Tibial nerve (tissue), 4 donors: Measurements from ENCODE around the gene AP1G1. TPM values are rescaled to one million over a fixed set of nuclear protein-coding genes. Genes with fewer than 3 reads are reported as not detected.
A peak's percentile ranks its signal among the peaks of the same experiment; 100 is the strongest.

Source experiments
- DNase-seq, 2 donors: peaks; one replicate each; pipeline ENCODE4 v3.0.0-alpha.2; 2019; ENCODE audit warnings: low spot score in 2 of 2
- H3K27ac ChIP-seq, 4 donors: fragments of 200-600 bp; sonication (generic) in 3 of 4; one replicate each; pipeline ENCODE4 v1.5.1; 2017 to 2019; ENCODE audit warnings: mild to moderate bottlenecking in 1 of 4
- H3K27me3 ChIP-seq, 2 donors: fragments of 200-600 bp; sonication (generic) in 1 of 2; one replicate each; pipeline versions ENCODE4 v1.5.1 to v1.6.0; 2017 to 2019
- H3K36me3 ChIP-seq, 3 donors: fragments of 200-600 bp; sonication (generic); one replicate each; pipeline ENCODE4 v1.5.1; 2018 to 2019
- H3K4me1 ChIP-seq, 4 donors: fragments of 200-600 bp; sonication (generic) in 3 of 4; one replicate each; pipeline ENCODE4 v1.5.1; 2017 to 2019
- H3K4me3 ChIP-seq, 4 donors: fragments of 200-600 bp; sonication (generic) in 3 of 4; one replicate each; pipeline ENCODE4 v1.5.1; 2017 to 2019; ENCODE audit warnings: mild to moderate bottlenecking in 1 of 4, moderate library complexity in 1 of 4
- H3K9me3 ChIP-seq, 4 donors: fragments of 200-600 bp; sonication (generic) in 3 of 4; one replicate each; pipeline ENCODE4 v1.5.1; 2017 to 2019
- EP300 ChIP-seq, 2 donors: sonication (generic); formaldehyde crosslinking; IDR thresholded peaks; one replicate each; pipeline ENCODE4 v1.6.1; 2017; ENCODE audit warnings: antibody characterized with exemption in 2 of 2, mild to moderate bottlenecking in 1 of 2
- POLR2A ChIP-seq, 2 donors: fragments of 450-650 bp; IDR thresholded peaks; one replicate each; pipeline ENCODE4 v1.6.1; 2017; ENCODE audit warnings: antibody characterized with exemption in 2 of 2, mild to moderate bottlenecking in 2 of 2, moderate library complexity in 2 of 2
- WGBS, 2 donors: methylation state at CpG; one replicate each; pipeline ENCODE4 v1.1.5; 2018; 5-methylcytosine and 5-hydroxymethylcytosine counted together
- total RNA-seq, 4 donors: library from RNA; depleted of rRNA; stranded (reverse); fragments of >200 nt; gene quantifications; one replicate each; pipeline ENCODE4 v1.1.0, GENCODE V29; 2016
- TF ChIP-seq, protein P1 (sequence below), 5 experiments: fragments of 200-600 bp in 3 of 5; fragments of 450-650 bp in 2 of 5; sonication (generic) in 3 of 5; IDR thresholded peaks; one replicate each; pipeline ENCODE4 v1.5.1; 2016 to 2019; ENCODE audit warnings: antibody characterized with exemption in 5 of 5, mild to moderate bottlenecking in 3 of 5, moderate library complexity in 2 of 5

AP1G1 gene
- total RNA-seq, 4 donors from 2014 or later = 68.4 to 100 (median 95.6) TPM

DNA sequence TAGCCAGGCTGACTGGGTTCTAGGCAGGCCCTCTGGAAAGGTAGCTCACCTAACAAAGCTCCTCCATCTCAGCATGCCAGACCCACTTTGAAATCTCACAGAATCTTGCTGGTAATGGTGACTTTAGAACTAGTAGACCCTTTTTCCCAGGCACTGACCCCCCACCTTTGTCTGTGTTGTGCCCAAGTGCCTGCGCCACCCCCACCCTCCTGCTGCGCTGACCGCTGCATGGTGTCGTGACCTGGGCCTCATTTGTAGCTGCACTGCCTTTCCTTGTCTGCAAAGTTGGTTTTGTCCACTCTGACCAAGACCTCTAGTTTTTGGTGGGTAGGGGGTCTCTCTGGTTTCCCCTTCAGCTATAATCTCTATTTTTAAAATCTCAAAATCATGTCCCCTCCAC, 43.9 kb upstream of the AP1G1 start:
- WGBS, 2 donors = 92 to 96% methylated on average over 4 of the region's 4 CpGs
- no peak for DNase-seq
- H3K27ac ChIP-seq = no peak overlapping the region
- H3K27me3 ChIP-seq = no peaks in the 10 kb centered on the region
- H3K36me3 ChIP-seq = peaks cover 0 to 88% (median 9%) of the 10 kb centered on the region in 3 donors
- no peak overlapping the region for H3K4me3 ChIP-seq
- peaks cover 0 to 12% (median 3%) of the 10 kb centered on the region in 4 donors for H3K4me1 ChIP-seq
- TF ChIP-seq, protein P1, sequence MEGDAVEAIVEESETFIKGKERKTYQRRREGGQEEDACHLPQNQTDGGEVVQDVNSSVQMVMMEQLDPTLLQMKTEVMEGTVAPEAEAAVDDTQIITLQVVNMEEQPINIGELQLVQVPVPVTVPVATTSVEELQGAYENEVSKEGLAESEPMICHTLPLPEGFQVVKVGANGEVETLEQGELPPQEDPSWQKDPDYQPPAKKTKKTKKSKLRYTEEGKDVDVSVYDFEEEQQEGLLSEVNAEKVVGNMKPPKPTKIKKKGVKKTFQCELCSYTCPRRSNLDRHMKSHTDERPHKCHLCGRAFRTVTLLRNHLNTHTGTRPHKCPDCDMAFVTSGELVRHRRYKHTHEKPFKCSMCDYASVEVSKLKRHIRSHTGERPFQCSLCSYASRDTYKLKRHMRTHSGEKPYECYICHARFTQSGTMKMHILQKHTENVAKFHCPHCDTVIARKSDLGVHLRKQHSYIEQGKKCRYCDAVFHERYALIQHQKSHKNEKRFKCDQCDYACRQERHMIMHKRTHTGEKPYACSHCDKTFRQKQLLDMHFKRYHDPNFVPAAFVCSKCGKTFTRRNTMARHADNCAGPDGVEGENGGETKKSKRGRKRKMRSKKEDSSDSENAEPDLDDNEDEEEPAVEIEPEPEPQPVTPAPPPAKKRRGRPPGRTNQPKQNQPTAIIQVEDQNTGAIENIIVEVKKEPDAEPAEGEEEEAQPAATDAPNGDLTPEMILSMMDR (IDR thresholded peaks at IDR 0.05) = no peak
- TF ChIP-seq EP300 (IDR thresholded peaks at IDR 0.05) = no peak
- TF ChIP-seq POLR2A (IDR thresholded peaks at IDR 0.05) = no peak
- H3K9me3 ChIP-seq = no peaks in the 10 kb centered on the region

DNA sequence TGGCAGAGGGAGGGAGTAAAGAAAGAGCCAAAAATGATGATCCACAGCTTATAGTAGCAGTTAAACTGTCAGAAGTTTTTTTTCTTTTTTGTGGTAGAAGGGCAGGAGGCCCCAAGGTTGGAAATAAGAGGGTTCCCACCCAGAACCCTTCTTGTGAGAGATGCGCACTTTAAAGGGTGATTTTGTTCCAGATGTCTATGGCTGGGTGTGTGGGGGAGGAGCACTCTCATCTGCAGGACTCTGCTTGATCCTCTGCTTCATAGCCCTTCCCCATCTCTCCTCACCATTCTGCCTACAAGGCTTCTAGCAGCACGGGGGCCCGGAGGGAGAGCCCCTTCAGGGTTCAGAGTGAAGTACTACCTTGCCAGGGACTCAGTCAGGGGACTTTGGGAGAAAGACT, 43.5 kb upstream of the AP1G1 start:
- WGBS, 2 donors = 87 to 97% methylated on average over 3 of the region's 3 CpGs
- Histone ChIP-seq H3K4me1 (peaks cover 0 to 16% (median 6%) of the 10 kb centered on the region in 4 donors), H3K4me3 (no peak overlapping the region), H3K27me3 (no peaks in the 10 kb centered on the region), H3K36me3 (peaks cover 0 to 84% (median 9%) of the 10 kb centered on the region in 3 donors), H3K9me3 (no peaks in the 10 kb centered on the region), H3K27ac (no peak overlapping the region)
- TF ChIP-seq, protein P1 (IDR thresholded peaks at IDR 0.05) = no peak
- TF ChIP-seq EP300 (IDR thresholded peaks at IDR 0.05) = no peak
- no peak for TF ChIP-seq POLR2A (IDR thresholded peaks at IDR 0.05)
- DNase-seq = no peak

DNA sequence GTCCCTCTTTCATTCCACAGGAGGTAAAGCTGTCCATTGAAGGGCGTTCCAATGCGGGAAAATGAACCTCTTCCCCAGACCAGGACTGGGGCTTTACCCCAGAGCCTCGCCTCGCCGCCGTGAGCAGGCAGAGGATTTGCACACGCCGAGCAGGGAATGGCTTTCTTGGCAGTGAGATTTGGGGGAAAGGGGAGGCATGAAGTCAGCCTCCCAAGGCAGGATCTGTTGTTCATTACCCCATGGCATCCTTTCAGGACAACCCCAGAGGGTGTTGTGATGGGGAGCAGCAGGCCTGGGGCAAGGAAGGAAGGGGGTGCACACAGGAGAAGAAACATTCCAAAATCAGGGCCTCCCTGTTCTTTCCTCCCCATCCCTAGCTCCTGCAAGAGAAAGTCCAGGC, 43.1 kb upstream of the AP1G1 start:
- Histone ChIP-seq H3K27me3 (no peaks in the 10 kb centered on the region), H3K27ac (no peak overlapping the region), H3K4me3 (no peak overlapping the region), H3K36me3 (peaks cover 0 to 80% (median 9%) of the 10 kb centered on the region in 3 donors), H3K4me1 (peaks cover 0 to 20% (median 9%) of the 10 kb centered on the region in 4 donors), H3K9me3 (no peaks in the 10 kb centered on the region)
- WGBS, 2 donors = 78 to 97% methylated on average over 8 of the region's 8 CpGs
- no peak for DNase-seq
- TF ChIP-seq, protein P1 (IDR thresholded peaks at IDR 0.05) = no peak
- TF ChIP-seq EP300 (IDR thresholded peaks at IDR 0.05) (no peak), POLR2A (IDR thresholded peaks at IDR 0.05) (no peak)

GRCh38 chr16:71848622-71849021, 40.0 kb upstream of the AP1G1 start:
- Histone ChIP-seq H3K4me3 (no peak overlapping the region), H3K4me1 (peaks cover 0 to 29% (median 9%) of the 10 kb centered on the region in 4 donors), H3K27me3 (no peaks in the 10 kb centered on the region), H3K27ac (no peak overlapping the region), H3K36me3 (peaks cover 0 to 55% (median 9%) of the 10 kb centered on the region in 3 donors), H3K9me3 (no peaks in the 10 kb centered on the region)
- no peak for TF ChIP-seq POLR2A (IDR thresholded peaks at IDR 0.05)
- TF ChIP-seq, protein P1 (IDR thresholded peaks at IDR 0.05) = no peak
- no peak for TF ChIP-seq EP300 (IDR thresholded peaks at IDR 0.05)
- DNase-seq = no peak
- 83 to 85% methylated on average over 6 of the region's 6 CpGs for WGBS, 2 donors

GRCh38 chr16:71847096-71847495, 38.5 kb upstream of the AP1G1 start:
- Histone ChIP-seq H3K4me3 (peak overlapping the region in 3 of 4 donors; percentile 77 to 100 (median 99)), H3K27ac (peak overlapping the region in 1 of 4 donors; percentile 93), H3K36me3 (peaks cover 0 to 40% (median 9%) of the 10 kb centered on the region in 3 donors), H3K27me3 (no peaks in the 10 kb centered on the region), H3K4me1 (peaks cover 0 to 25% (median 7%) of the 10 kb centered on the region in 4 donors), H3K9me3 (no peaks in the 10 kb centered on the region)
- 61 to 69% methylated on average over 3 of the region's 3 CpGs for WGBS, 2 donors
- TF ChIP-seq EP300 (IDR thresholded peaks at IDR 0.05) = no peak
- TF ChIP-seq POLR2A (IDR thresholded peaks at IDR 0.05) = no peak
- TF ChIP-seq, protein P1 (IDR thresholded peaks at IDR 0.05) = no peak
- no peak for DNase-seq
